GM19240 (cell line): ENCODE data around the gene ZBTB9.

ENCODE experiments used
- DNase-seq: peaks from one replicate; pipeline ENCODE4 v3.0.0; 2011; ENCODE audit warnings: low spot score; ENCODE audit not compliant: insufficient read length

ZBTB9 gene

DNA sequence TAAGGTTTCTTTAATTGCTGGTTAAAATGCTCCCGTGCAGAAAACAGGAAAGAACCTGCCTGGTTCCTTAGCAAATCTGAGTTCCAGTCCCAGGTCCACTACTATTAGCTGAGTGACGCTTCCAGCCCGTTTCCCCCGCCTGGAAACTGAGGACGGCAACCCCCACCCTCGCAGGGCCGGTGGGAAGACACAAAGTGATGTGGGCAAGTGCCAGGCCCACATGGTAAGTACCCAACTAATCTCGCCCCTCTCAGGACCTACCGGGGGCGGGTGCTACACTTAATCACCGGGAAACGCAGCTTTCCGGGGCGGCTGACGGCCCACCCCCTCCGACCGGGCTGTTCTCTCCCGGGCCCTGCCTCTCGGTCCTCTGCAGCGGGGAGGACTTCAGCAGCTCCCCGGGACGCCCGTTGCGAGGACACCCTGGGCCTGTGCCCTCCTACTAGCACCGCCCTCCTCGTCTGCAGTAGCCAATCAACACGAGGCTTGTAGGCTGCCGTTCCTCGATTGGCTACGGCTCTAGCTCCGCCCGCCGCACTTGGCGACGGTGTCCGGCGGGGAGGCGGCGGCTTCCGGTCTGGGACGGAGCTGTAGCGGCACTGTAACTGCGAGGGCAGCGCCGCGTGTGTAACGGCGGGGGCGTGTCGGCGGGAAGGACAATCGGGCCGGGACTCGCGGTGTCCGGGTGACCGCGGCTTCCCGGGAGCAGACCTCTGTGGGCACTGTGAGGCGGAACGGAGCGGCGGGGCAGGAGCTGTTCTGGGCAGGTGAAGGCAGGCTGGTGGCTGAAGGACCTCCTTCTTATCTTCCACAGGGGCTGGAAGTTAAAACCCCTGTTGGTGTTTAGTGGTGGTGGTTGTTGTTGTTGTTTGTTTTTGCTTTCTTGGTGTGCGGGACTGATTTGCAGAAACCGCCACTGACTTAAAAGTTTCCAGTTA, at the start of gene ZBTB9:
TSS of gene ZBTB9 (plus strand) at position 568 of the 938 bp plus-strand sequence. CDS start 525 bp downstream, outside the sequence.
- DNase-seq: peak; percentile 99

- DNase-seq: no peak
Measured at GRCh38 chr6:33404884-33405283, 49.5 kb upstream of the ZBTB9 start.

DNA sequence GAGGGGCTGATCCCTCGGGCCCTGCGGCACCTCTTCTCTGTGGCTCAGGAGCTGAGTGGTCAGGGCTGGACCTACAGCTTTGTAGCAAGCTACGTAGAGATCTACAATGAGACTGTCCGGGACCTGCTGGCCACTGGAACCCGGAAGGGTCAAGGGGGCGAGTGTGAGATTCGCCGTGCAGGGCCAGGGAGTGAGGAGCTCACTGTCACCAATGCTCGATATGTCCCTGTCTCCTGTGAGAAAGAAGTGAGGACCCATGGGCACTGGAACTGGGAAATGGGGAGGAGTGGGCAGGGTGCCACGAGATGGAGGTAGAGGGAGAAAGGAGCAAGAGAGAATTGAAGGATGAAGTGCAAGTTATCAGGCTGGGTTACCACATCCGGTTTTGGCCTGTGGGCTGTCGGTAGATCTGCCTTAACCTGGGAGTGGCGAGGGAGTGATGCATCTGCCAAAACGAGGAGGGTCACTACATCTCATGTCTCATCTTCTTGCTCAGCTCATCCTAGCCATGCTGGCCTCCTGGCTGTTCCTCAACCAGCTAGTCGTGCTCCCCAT, 48.9 kb upstream of the ZBTB9 start:
- DNase-seq: no peak

DNA sequence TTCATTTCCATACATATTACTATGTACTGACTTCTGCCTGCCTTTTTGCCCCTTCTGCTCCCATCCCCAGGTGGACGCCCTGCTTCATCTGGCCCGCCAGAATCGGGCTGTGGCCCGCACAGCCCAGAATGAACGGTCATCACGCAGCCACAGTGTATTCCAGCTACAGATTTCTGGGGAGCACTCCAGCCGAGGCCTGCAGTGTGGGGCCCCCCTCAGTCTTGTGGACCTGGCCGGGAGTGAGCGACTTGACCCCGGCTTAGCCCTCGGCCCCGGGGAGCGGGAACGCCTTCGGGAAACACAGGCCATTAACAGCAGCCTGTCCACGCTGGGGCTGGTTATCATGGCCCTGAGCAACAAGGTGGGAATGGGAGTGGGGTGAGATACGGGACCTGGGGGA, 48.2 kb upstream of the ZBTB9 start:
- DNase-seq: no peak

GRCh38 chr6:33407132-33407718, 47.2 kb upstream of the ZBTB9 start:
- no peak for DNase-seq

DNA sequence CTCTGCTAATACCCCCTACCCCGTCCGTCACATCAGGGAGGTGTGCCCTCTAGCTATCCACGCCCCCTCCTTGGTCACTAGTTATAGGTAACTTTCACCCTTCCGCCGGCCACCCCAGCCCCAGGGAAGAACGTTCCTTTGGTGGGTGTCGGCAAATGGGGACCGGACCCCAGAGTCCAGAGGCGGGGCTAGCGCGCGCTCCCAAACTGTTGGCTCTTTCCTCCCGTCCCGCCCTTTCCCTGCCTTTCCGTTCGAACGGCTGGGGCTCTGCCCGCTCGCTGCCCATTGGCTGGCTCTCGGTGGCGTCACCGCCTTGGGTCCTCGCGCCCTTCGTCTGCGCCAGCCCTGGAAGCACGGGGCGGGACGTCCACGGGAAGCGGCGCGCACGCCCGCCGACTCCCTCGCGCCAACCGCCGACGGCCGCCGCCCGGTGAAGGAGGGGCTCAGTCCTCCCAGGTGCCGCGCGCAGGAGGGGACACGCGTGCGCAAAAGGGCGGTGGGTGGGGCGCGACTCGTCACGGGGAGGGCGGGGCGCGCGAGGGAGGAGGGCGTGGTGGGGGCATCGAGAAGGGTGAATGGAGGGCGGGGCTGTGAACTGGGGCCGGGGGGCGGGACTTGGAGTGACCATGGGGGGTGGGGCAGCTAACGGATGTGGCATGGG, 44.2 kb upstream of the ZBTB9 start:
- peak; percentile 93 for DNase-seq

DNA sequence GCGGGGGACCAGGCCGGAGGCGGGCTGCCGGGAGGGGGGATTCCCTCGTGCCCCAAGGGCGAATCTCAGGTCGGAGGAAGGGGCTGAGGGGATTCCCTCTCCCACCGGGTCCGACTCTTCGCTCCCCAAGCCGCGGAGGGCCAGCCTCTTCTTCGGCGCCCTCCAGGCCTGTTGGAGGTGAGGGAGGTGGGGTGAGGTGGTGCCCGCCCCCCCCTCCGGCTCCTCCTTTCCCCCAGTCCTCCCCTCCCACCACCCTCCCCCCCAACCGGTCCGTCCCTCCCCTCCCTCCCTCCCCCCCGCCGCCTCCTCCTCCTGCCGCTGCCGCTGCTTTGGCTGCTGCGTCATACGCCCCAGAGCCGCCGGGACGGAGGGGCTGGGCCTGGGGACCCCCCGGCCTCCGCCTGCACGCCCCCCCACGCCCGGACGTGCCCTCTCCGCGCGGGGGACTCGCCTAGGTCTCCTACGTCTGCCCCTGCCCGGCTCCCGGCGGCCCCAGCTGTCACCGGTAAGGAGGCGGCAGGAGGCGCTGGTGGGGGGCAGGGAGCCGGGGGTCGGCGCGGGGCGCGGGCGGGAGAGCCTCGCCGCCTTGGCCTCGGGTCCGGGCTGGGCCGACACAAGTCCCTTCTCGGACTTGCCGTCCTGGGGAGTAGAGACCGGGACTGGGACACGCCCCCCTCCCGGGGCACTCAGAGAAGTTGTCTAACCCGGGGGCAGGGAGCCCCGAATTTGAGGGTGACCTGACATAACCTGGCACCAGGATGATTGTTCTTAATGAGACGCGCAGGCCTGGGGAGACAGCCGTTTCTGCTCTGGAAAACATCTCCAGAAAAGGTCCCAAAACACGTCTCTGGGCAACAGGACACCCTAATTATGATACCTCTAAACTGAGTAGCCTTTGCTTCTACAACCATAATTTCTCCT, 43.4 kb upstream of the ZBTB9 start, which contains the start of gene PHF1:
TSS of gene PHF1 (plus strand) at position 304 of the 921 bp plus-strand sequence. CDS start 1,250 bp downstream, outside the sequence.
- DNase-seq: no peak

- no peak for DNase-seq
Measured at GRCh38 chr6:33411632-33412005, 42.8 kb upstream of the ZBTB9 start.

DNA sequence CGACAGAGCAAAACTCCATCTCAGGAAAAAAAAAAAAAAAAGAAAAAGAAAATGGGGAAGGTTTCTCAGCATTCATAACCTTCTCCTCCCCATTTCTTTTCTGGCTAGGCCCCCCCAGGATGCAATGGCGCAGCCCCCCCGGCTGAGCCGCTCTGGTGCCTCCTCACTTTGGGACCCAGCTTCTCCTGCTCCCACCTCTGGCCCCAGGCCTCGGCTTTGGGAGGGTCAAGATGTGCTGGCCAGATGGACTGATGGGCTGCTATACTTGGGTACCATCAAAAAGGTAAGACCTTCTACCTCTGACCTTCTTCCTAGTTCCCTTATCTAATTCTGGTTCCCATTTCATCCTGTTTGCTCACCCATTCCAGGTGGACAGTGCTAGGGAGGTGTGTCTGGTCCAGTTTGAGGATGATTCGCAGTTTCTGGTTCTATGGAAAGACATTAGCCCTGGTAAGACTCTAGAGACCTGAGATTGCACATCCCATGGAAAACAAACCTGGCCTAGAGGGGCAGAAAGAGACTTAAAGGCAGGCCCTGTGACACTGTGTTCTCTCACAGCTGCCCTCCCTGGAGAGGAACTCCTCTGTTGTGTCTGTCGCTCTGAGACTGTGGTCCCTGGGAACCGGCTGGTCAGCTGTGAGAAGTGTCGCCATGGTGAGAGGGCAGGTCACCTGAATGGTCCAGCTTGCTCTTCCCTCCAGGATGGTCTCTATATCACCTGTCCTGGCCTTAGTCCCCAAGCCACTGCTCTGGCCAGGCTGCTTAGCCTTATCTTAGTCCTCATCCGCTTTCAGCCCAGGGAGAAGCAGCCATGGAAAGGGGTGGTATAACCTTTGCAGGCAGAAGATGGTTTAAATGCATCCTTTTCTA, 42.0 kb upstream of the ZBTB9 start:
- no peak for DNase-seq

DNA sequence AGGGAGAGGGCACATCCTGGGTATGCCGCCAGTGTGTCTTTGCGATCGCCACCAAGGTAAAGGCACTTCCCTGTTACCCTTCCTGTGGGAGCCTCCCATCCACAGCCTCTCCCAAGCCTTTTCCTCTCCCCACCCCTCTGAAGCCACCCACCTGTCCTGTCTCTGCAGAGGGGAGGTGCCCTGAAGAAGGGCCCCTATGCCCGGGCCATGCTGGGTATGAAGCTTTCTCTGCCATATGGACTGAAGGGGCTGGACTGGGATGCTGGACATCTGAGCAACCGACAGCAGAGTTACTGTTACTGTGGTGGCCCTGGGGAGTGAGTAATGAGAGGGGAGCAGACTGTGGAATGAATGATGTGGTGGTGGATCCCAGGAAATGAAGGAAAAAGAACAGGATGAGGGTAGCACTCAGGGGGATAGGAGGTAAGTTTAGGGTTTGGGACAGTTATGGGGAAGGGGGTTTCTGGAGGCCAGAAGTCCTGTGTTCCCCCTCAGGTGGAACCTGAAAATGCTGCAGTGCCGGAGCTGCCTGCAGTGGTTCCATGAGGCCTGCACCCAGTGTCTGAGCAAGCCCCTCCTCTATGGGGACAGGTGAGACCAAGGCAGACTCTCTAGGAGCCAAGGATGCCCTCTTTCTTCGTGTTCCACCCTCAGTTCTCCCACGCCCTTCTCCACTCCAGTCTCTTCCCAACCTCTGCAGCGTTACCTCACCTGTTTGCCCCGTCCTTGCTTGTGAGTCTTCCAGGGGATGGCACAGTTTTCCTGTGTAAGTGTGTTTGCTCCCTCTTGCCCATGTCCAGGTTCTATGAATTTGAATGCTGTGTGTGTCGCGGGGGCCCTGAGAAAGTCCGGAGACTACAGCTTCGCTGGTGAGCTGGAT, 40.9 kb upstream of the ZBTB9 start:
- no peak for DNase-seq

DNA sequence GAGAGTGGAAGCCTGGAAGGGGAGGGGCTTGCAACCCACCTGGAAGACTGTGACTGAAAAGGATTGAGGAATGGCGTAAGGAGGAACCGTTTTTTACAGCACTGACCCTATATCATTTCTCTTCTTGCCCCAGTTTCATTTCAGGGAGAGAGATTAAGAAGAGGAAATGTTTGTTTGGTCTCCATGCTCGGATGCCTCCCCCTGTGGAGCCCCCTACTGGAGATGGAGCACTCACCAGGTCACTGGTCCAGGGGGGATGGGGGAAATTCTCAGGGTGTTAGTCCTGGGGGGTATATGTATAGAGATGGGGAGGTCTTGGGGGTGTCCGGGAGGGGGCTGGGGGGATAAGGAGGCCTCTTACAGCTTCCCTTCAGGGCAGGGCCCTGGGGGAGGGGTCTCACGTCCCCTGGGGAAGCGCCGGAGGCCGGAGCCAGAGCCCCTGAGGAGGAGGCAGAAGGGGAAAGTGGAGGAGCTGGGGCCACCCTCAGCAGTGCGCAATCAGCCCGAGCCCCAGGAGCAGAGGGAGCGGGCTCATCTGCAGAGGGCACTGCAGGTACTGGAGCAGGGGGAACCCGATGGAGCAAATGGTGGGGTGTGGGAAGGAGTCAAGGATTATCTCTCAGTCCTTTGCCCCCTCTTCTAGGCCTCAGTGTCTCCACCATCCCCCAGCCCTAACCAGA, 39.6 kb upstream of the ZBTB9 start:
- no peak for DNase-seq

DNA sequence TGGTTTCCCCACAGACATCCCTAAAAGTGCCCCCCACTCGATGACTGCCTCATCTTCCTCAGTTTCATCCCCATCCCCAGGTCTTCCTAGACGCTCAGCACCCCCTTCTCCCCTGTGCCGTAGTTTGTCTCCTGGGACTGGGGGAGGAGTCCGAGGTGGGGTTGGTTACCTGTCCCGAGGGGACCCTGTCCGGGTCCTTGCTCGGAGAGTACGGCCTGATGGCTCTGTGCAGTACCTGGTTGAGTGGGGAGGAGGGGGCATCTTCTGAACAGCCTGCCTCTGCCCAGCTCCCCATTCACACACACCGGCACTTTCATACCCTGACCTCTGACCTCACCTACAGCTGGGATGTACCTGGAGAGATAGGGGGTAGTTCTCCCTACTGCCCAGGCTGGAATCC, 38.5 kb upstream of the ZBTB9 start:
- no peak for DNase-seq

- DNase-seq: no peak
Measured at GRCh38 chr6:33416386-33417127, 37.8 kb upstream of the ZBTB9 start.

GRCh38 chr6:33417128-33417902, 37.1 kb upstream of the ZBTB9 start:
- DNase-seq: no peak

GRCh38 chr6:33417903-33418689, 36.3 kb upstream of the ZBTB9 start, which contains the start of gene CUTA:
CUTA (minus strand) TSS chr6:33418107; CDS start chr6:33418000, 107 bp downstream.
- peak; percentile 88 for DNase-seq
